GM19395 (cell line): ENCODE data around the gene TMEM258.

Source experiments
- ATAC-seq: cut with Tn5 transposase; IDR thresholded peaks from one replicate; pipeline ENCODE4 v1.9.1; 2021; ENCODE audit warnings: mild to moderate bottlenecking, moderate library complexity; ENCODE audit not compliant: unreplicated experiment

Gene TMEM258

DNA sequence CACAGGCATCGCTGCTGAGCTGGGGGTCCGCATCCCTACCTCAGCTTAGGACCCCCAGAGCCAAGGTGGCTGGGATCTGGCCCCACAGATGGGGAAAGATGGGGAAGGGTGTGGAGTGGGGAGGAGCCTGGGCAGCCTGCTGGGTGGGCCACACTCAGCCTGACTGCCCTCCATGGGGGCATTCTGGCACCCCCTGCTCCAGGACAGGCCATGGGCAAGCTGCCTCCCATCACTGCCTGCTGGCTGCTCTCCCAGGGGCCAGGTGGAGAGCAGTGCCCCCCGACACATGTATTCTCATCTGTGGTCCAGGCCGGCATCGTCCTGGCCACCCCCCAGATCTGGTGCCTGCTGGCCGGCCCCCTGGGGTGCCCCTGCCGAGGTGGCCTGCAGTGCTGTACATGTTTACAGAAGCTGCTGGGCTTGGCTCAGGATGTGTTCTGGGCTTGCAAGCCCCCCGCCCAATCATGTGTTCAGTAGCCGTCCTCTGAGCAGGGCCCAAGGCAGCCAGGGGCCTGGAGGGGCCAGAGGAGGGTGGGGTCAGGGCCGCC lies 47.7 kb downstream of the TMEM258 start:
- ATAC-seq, result no peak

DNA sequence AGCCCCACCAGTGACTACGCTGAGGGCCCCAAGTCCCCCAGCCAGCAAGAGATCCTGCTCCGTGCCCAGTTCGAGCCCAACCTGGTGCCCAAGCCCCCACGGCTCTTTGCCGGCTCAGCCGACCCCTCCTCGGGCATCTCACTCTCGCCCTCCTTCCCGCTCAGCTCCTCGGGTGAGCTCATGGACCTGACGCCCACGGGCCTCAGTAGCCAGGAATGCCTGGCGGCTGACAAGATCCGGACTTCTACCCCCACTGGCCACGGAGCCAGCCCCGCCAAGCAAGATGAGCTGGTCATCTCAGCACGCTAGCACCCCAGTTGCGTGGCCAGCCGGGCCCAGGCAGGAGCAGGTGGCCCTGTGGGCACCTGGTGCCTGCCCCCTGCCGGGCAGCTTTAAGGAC lies 48.2 kb downstream of the TMEM258 start:
- ATAC-seq, result no peak

- no peak for ATAC-seq
Measured at GRCh38 chr11:61743486-61744095, 48.8 kb downstream of the TMEM258 start.

DNA sequence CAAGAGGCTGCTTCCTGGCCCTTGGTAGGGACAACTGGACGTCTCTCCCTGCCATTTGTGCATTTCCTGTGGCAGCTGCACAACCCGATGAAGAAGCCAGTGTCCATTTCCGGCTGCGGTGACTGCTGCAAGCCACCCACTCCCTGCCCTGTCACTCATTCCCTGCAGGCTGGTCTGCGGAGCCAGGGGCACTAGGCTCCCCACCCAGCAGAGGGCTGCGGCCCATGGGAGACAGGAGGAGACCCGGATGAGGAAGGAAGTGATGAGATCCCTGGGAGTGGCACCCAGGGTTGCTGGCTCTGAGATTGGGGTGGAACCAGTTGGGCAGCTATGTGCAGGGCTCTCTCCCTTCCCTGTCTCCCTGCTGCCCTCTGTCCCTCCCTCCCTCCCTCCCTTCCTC lies 50.0 kb downstream of the TMEM258 start:
- no peak for ATAC-seq

DNA sequence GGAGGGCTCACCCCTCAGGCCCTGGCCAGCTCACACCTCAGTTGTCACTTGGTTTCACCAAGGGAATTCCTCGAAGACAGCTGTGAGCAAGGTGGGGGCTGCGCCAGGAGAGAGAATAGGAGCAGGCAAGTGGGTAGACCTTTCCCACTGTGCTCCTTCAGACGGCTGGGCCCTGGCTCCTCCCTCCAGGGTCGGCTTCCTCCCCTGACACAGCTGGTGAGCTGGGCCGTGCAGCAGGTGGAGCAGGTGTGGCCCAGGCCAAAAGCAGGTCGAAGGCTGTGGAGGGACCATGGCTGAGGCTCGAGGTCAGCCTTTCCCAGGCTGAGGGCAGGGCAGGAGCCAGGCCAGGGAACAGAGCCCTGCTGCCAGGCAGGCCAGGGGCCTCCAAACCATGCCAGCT lies 52.4 kb downstream of the TMEM258 start:
- ATAC-seq, result no peak

- no peak for ATAC-seq
Measured at GRCh38 chr11:61739413-61739812, 53.0 kb downstream of the TMEM258 start.
